Dedifferentiated amniotic fluid mesenchymal stem cell (primary cell): Measurements from ENCODE around the gene SLC4A2.
A peak's percentile ranks its signal among the peaks of the same experiment; 100 is the strongest.

Experiments
- DNase-seq: peaks from one replicate; pipeline ENCODE4 v3.0.0-alpha.2; 2016; ENCODE audit errors: extremely low spot score

Gene SLC4A2

DNA sequence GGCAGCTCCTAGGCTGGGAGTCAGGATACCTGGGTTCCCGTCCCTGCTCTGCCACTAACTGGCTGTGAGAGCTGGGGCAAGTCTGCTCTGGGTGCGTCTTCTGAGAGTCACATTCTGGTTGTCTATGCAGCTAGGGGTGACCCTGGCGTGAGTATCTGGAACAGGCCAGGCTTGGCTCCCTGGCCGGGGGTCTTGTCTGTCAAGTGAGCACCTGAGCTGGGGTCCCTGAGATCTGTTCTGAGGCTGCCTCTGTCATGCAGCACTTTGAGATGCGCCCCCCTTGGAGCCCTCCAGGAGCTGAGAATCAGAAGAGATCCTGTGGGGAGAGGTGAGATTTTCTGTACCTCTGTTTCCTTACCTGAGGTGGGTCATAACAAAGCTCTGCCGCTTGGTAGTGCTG, 34.4 kb downstream of the SLC4A2 start:
- DNase-seq = no peak

DNA sequence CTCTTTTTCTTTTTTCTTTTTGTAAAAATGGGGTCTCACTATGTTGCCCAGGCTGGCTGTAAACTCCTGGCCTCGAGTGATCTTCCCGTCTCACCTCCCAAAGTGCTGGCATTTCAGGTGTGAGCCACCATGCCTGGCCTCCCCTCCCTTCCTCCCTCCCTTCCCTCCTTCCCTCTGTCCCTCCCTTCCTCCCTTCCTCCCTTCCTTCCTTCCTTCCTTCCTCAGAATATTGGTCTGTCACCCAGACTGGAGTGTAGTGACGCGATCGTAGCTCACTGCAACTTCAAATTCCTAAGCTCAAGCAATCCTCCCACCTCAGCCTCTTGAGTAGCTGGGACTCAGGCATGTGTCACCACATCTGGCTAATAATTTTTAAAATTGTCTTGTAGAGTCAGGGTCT, 35.3 kb downstream of the SLC4A2 start:
- DNase-seq = no peak

GRCh38 chr7:151095123-151095797, 35.9 kb downstream of the SLC4A2 start:
- DNase-seq = no peak

GRCh38 chr7:151095828-151096475, 36.6 kb downstream of the SLC4A2 start:
- no peak for DNase-seq

- no peak for DNase-seq
Observed at GRCh38 chr7:151099486-151100211, 40.3 kb downstream of the SLC4A2 start.

- no peak for DNase-seq
Observed at GRCh38 chr7:151100921-151101320, 41.5 kb downstream of the SLC4A2 start.

- no peak for DNase-seq
Observed at GRCh38 chr7:151101621-151102396, 42.4 kb downstream of the SLC4A2 start.

DNA sequence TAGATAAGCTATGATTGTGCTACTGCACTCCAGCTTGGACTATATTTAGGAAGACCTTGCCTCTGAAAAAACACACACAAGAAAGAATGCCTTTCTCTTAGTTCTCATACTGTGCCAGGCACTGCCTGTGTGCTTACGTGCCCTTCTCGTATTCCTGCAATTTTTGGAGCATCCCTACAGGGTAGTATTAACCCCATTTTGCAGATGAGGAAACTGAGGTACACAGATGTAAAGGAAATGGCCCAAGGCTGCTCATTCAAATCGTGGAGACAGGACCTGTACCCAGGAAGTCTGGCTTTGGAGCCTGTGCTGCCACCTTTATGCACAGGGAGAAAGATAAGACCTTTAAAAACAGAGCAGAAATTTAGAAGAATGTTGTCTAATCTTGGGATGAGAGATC, 43.6 kb downstream of the SLC4A2 start:
- DNase-seq = no peak

GRCh38 chr7:151103973-151104372, 44.6 kb downstream of the SLC4A2 start:
- DNase-seq = no peak

GRCh38 chr7:151104411-151105235, 45.2 kb downstream of the SLC4A2 start:
- DNase-seq = peak; percentile 31

DNA sequence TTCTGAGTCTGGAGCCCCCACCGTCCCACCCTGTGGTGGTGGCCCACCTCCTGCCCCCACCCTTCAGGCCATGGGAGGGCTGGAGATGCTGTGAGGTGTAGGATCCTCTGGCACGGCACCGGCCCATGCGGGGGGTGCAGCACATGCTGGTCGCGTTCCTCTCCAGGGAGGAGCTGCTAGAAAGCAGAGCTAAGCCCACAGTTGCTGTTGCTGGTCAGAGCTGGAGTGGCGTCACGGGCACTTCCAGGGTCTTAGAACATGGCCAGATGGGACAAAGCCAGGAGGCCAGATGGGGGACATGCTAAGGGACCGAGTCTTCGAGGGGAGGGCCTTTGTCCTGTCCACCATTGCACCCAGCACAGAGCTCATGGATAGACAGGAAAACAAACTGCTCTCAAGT, 48.5 kb downstream of the SLC4A2 start:
- DNase-seq = no peak

DNA sequence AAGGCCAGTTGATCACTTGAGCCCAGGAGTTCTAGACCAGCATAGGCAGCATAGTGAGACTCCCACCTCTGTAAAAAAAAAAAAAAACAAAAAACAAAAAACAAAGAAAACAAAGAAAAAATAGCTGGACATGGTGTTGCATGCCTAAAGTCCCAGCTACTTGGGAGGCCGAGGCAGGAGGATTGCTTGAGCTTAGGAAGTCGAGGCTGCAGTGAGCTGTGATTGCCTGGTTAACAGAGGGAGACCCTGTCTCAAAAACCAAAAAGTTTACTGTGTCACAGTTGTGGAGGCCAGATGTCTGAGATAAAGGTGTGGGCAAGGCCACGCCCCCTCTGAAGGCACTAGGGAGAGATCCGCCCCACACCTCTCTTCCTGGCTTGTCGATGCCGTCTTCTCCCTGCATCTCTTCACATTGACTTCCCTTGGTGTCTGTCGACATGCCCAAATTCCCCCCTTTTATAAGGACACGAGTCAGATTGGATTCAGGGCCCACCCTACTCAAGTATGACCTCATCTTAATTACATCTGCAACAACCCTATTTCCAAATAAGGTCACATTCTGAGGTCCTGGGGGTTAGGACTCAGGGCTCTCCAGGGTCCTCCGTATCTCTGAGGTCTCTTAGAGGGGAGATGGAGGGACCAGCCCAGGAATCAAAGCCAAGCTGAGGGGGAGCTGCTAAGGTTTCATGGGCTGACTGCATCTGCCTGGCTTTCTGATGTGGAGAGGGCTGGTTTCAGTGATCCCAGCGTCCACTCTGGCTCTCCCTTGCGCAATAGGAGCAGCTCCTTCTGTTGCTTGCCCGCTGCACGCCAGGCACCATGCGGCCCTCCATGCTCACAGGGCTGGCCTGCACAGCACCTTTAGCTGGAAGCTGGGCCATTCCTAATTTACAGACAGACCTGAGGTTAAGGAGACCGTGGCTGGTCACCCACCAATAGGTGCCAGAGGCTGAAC, 50.0 kb downstream of the SLC4A2 start:
- DNase-seq = no peak

GRCh38 chr7:151110236-151110940, 51.0 kb downstream of the SLC4A2 start:
- DNase-seq = no peak

- peak; percentile 43 for DNase-seq
Observed at GRCh38 chr7:151110941-151111645, 51.7 kb downstream of the SLC4A2 start.

- peak; percentile 64 for DNase-seq
Observed at GRCh38 chr7:151113344-151114150, 54.2 kb downstream of the SLC4A2 start.

- DNase-seq = no peak
Observed at GRCh38 chr7:151114151-151115090, 55.0 kb downstream of the SLC4A2 start.
